ENCODE data around the gene COQ2.

DNA sequence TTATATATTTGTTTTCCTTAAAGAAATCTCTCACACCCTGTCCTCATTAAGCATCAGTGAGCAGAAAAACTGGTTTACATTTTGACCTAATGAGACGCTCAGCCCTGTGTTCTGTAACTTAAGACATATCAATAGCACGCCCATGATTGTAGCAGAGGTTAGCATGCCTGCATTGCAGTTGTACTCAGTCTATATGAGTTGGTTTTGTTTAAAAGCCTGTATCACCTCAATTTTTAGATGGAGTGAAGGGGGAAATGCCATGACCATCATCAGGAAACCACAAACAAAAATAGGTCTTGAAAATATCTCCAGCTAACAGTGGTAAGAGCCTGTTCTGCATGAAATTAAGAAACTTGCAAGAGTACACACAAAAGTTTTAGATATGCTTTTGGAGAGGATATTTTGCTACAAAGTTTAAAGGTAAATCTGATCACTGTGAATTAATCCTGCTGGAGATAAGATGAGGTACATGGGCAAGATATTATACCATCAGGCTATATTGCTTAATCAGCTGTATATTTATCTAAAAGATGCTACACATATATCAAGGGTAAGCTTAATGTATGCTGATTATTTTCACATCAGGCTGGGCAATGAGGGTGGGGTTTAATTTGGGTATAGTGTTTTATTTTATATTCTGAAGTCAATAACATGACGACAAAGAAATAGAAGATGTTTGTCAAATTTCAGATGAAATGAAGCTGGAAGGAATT is 13.1 kb upstream of the COQ2 start:
- TF ChIP-seq, protein P1, sequence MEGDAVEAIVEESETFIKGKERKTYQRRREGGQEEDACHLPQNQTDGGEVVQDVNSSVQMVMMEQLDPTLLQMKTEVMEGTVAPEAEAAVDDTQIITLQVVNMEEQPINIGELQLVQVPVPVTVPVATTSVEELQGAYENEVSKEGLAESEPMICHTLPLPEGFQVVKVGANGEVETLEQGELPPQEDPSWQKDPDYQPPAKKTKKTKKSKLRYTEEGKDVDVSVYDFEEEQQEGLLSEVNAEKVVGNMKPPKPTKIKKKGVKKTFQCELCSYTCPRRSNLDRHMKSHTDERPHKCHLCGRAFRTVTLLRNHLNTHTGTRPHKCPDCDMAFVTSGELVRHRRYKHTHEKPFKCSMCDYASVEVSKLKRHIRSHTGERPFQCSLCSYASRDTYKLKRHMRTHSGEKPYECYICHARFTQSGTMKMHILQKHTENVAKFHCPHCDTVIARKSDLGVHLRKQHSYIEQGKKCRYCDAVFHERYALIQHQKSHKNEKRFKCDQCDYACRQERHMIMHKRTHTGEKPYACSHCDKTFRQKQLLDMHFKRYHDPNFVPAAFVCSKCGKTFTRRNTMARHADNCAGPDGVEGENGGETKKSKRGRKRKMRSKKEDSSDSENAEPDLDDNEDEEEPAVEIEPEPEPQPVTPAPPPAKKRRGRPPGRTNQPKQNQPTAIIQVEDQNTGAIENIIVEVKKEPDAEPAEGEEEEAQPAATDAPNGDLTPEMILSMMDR (conservative IDR thresholded peaks at IDR 0.05; ENCODE audit: low read depth, low read length), result no peak
- TF ChIP-seq EZH2 (IDR thresholded peaks at IDR 0.05; ENCODE audit: low read length, unreplicated experiment) (no peak), EZH2phosphoT487 (IDR thresholded peaks at IDR 0.05; ENCODE audit: borderline replicate concordance, low read length) (no peak)
